ENCODE measurements around the gene C12orf57. TPM values are rescaled to one million over a fixed set of nuclear protein-coding genes. Genes with fewer than 3 reads are reported as not detected.

C12orf57 gene
- total RNA-seq, 1 experiment from 2014 or later = 111 TPM

- Mint-ChIP-seq H3K27me3 (ENCODE audit: insufficient read depth, unreplicated experiment) (peaks cover 4% of the 10 kb centered on the region), H3K36me3 (ENCODE audit: insufficient read depth, unreplicated experiment) (peaks cover 98% of the 10 kb centered on the region), H3K27ac (ENCODE audit: unreplicated experiment) (peak overlapping the region; percentile 54), H3K4me3 (ENCODE audit: unreplicated experiment) (peak overlapping the region; percentile 57), H3K4me1 (ENCODE audit: low read depth, unreplicated experiment) (peaks cover 36% of the 10 kb centered on the region), H3K9me3 (ENCODE audit: unreplicated experiment) (no peaks in the 10 kb centered on the region)
- ChIA-PET CTCF (interaction anchor here (1.5 to 3.0 kb wide), 3 partner anchors 12 to 70 kb away, joined by 5 to 56 read pairs (median 37); partner anchors contain the start of genes ATN1 and SPSB2), POLR2A (interaction anchor here (0.8 kb wide), 1 partner anchor 13 kb away, joined by 3 read pairs; no protein-coding TSS in a partner anchor)
- no peak for TF ChIP-seq CTCF (IDR thresholded peaks at IDR 0.05; ENCODE audit: insufficient read depth in 1 of 2, low read depth in 1 of 2, low read length in 1 of 2, severe bottlenecking in 1 of 2, unreplicated experiment in 1 of 2)
- no peak overlapping the region for H3K4me3 ChIP-seq (ENCODE audit: low read depth, low read length)
- no peaks in the 10 kb centered on the region for H3K9me3 ChIP-seq
- H3K27me3 ChIP-seq (replicated peaks; ENCODE audit: control insufficient read depth, insufficient read depth, low read length) = no peaks in the 10 kb centered on the region
- peaks cover 17% of the 10 kb centered on the region for H3K4me1 ChIP-seq
- peaks cover 11% of the 10 kb centered on the region for H3K36me3 ChIP-seq (ENCODE audit: control insufficient read depth, insufficient read depth, low read length)
- no TSS peak for BruUV-seq (replicated peaks)
- intact Hi-C loops (cut with micrococcal nuclease; ENCODE audit: unreplicated experiment) = no loop called here
- no peak for DNase-seq
These were observed 4.7 kb upstream of the C12orf57 start for GRCh38 chr12:6939191-6939540.

- no peak for DNase-seq
- no peak overlapping the region for H3K4me3 Mint-ChIP-seq (ENCODE audit: unreplicated experiment)
- peaks cover 41% of the 10 kb centered on the region for H3K4me1 Mint-ChIP-seq (ENCODE audit: low read depth, unreplicated experiment)
- ChIA-PET POLR2A (no interaction called here), CTCF (no interaction called here)
- no TSS peak for BruUV-seq (replicated peaks)
- H3K9me3 Mint-ChIP-seq (ENCODE audit: unreplicated experiment) = no peaks in the 10 kb centered on the region
- no peak overlapping the region for H3K4me3 ChIP-seq (ENCODE audit: low read depth, low read length)
- intact Hi-C loops (cut with micrococcal nuclease; ENCODE audit: unreplicated experiment) = no loop called here
- no peaks in the 10 kb centered on the region for H3K27me3 ChIP-seq (replicated peaks; ENCODE audit: control insufficient read depth, insufficient read depth, low read length)
- peaks cover 4% of the 10 kb centered on the region for H3K27me3 Mint-ChIP-seq (ENCODE audit: insufficient read depth, unreplicated experiment)
- H3K36me3 ChIP-seq (ENCODE audit: control insufficient read depth, insufficient read depth, low read length) = peaks cover 4% of the 10 kb centered on the region; the same call in 1 of the 2 replicates
- H3K9me3 ChIP-seq = no peaks in the 10 kb centered on the region
- H3K4me1 ChIP-seq = peaks cover 27% of the 10 kb centered on the region
- no peak for TF ChIP-seq CTCF (IDR thresholded peaks at IDR 0.05; ENCODE audit: insufficient read depth in 1 of 2, low read depth in 1 of 2, low read length in 1 of 2, severe bottlenecking in 1 of 2, unreplicated experiment in 1 of 2)
- H3K27ac Mint-ChIP-seq (ENCODE audit: unreplicated experiment) = peak overlapping the region; percentile 54
- peaks cover 96% of the 10 kb centered on the region for H3K36me3 Mint-ChIP-seq (ENCODE audit: insufficient read depth, unreplicated experiment)
These were observed 2.6 kb upstream of the C12orf57 start for GRCh38 chr12:6941267-6941666.

- H3K27me3 Mint-ChIP-seq (ENCODE audit: insufficient read depth, unreplicated experiment) = peaks cover 4% of the 10 kb centered on the region
- peaks cover 37% of the 10 kb centered on the region for H3K4me1 Mint-ChIP-seq (ENCODE audit: low read depth, unreplicated experiment)
- intact Hi-C loops (cut with micrococcal nuclease; ENCODE audit: unreplicated experiment) = loop anchor here (2.0 kb wide), 1 partner anchor 73 kb away; no protein-coding TSS in a partner anchor
These were observed 2.0 kb upstream of the C12orf57 start for GRCh38 chr12:6941782-6942181.

More at GRCh38 chr12:6941782-6942181, 2.0 kb upstream of the C12orf57 start:
- ChIA-PET CTCF (interaction anchor here (3.3 kb wide), 1 partner anchor 69 kb away, joined by 25 read pairs; the partner anchor contains the start of gene SPSB2), POLR2A (no interaction called here)
- no peaks in the 10 kb centered on the region for H3K9me3 ChIP-seq
- BruUV-seq (replicated peaks) = no TSS peak
- no peak for DNase-seq
- H3K27me3 ChIP-seq (replicated peaks; ENCODE audit: control insufficient read depth, insufficient read depth, low read length) = no peaks in the 10 kb centered on the region
- peak overlapping the region; percentile 88 for H3K4me3 Mint-ChIP-seq (ENCODE audit: unreplicated experiment)
- H3K9me3 Mint-ChIP-seq (ENCODE audit: unreplicated experiment) = no peaks in the 10 kb centered on the region
- H3K27ac Mint-ChIP-seq (ENCODE audit: unreplicated experiment) = peak overlapping the region; percentile 99
- H3K36me3 ChIP-seq (ENCODE audit: control insufficient read depth, insufficient read depth, low read length) = peaks cover 4% of the 10 kb centered on the region; the same call in 1 of the 2 replicates
- H3K36me3 Mint-ChIP-seq (ENCODE audit: insufficient read depth, unreplicated experiment) = peaks cover 96% of the 10 kb centered on the region
- H3K4me1 ChIP-seq = peaks cover 26% of the 10 kb centered on the region
- no peak overlapping the region for H3K4me3 ChIP-seq (ENCODE audit: low read depth, low read length)
- TF ChIP-seq CTCF (IDR thresholded peaks at IDR 0.05; ENCODE audit: insufficient read depth in 1 of 2, low read depth in 1 of 2, low read length in 1 of 2, severe bottlenecking in 1 of 2, unreplicated experiment in 1 of 2) = no peak

Measured in Caco-2 (cell line).